KMS-11 (cell line): Measurements from ENCODE around the gene MYH14.
A peak's percentile ranks its signal among the peaks of the same experiment; 100 is the strongest.

Experiments used
- H2AFZ ChIP-seq: fragments of 200-600 bp; sonication (generic); 2 replicates; pipeline ENCODE4 v1.6.1; 2016; ENCODE audit warnings: antibody characterized with exemption, mixed run types, low read depth
- H3K27ac ChIP-seq: fragments of 200-600 bp; sonication (generic); 2 replicates; pipeline ENCODE4 v1.6.1; 2016; ENCODE audit warnings: mild to moderate bottlenecking, mixed run types
- H3K27me3 ChIP-seq: fragments of 200-600 bp; sonication (generic); 2 replicates; pipeline ENCODE4 v1.6.1; 2017; ENCODE audit warnings: mild to moderate bottlenecking, low read depth, mixed run types, moderate library complexity; ENCODE audit not compliant: insufficient read depth
- H3K36me3 ChIP-seq: fragments of 200-600 bp; sonication (generic); 2 replicates; pipeline ENCODE4 v1.6.1; 2017; ENCODE audit warnings: mild to moderate bottlenecking, mixed run types; ENCODE audit not compliant: insufficient read depth
- H3K4me1 ChIP-seq: fragments of 200-600 bp; sonication (generic); 2 replicates; pipeline ENCODE4 v1.6.1; 2016; ENCODE audit warnings: mild to moderate bottlenecking, low read depth, mixed run types; ENCODE audit not compliant: poor library complexity, severe bottlenecking
- H3K4me2 ChIP-seq: fragments of 200-600 bp; sonication (generic); 2 replicates; pipeline ENCODE4 v1.7.0; 2016; ENCODE audit warnings: mild to moderate bottlenecking, mixed run types
- H3K4me3 ChIP-seq: fragments of 200-600 bp; sonication (generic); IDR thresholded peaks from 2 replicates; pipeline ENCODE4 v1.6.1; 2017; ENCODE audit warnings: low read depth, low read length, mixed read lengths; ENCODE audit not compliant: insufficient read depth
- H3K79me2 ChIP-seq: fragments of 200-600 bp; sonication (generic); 2 replicates; pipeline ENCODE4 v1.6.1; 2016; ENCODE audit warnings: low read depth, mixed run types; ENCODE audit not compliant: insufficient read depth
- H3K9ac ChIP-seq: fragments of 200-600 bp; sonication (generic); 2 replicates; pipeline ENCODE4 v1.6.1; 2016; ENCODE audit warnings: mild to moderate bottlenecking, mixed run types
- H4K20me1 ChIP-seq: fragments of 200-600 bp; sonication (generic); 2 replicates; pipeline ENCODE4 v1.6.1; 2016; ENCODE audit warnings: mild to moderate bottlenecking, mixed run types; ENCODE audit not compliant: insufficient read depth
- TF ChIP-seq, protein P1 (sequence below): fragments of 200-600 bp; sonication (generic); conservative IDR thresholded peaks from 2 replicates; pipeline ENCODE4 v1.6.1; 2017; ENCODE audit warnings: low read depth, mild to moderate bottlenecking, antibody characterized with exemption, low read length, moderate library complexity, mixed read lengths

Gene MYH14

DNA sequence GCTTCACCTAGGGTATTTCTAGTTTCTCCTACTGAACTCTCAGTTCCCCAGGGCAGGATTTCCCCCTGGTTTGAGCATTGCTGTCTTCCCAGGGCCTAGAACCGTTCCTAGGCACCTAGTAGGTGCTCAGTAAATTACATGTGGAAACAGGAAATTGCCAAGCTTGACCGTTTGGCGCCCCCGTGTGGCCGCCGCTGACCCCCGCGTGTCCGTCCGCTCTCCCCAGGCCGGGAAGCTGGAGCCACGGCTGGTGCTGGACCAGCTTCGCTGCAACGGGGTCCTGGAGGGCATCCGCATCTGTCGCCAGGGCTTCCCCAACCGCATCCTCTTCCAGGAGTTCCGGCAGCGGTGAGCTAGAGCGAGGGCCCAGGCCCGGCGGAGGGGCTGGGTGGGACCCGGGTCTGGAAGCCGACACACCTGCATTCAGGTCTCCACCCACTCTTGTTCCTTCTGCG is 55.5 kb downstream of the MYH14 start:
- H3K4me1 ChIP-seq = no peaks in the 10 kb centered on the region
- TF ChIP-seq, protein P1, sequence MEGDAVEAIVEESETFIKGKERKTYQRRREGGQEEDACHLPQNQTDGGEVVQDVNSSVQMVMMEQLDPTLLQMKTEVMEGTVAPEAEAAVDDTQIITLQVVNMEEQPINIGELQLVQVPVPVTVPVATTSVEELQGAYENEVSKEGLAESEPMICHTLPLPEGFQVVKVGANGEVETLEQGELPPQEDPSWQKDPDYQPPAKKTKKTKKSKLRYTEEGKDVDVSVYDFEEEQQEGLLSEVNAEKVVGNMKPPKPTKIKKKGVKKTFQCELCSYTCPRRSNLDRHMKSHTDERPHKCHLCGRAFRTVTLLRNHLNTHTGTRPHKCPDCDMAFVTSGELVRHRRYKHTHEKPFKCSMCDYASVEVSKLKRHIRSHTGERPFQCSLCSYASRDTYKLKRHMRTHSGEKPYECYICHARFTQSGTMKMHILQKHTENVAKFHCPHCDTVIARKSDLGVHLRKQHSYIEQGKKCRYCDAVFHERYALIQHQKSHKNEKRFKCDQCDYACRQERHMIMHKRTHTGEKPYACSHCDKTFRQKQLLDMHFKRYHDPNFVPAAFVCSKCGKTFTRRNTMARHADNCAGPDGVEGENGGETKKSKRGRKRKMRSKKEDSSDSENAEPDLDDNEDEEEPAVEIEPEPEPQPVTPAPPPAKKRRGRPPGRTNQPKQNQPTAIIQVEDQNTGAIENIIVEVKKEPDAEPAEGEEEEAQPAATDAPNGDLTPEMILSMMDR = peak; percentile 62
- no peaks in the 10 kb centered on the region for H3K27me3 ChIP-seq
- H3K9ac ChIP-seq = no peak overlapping the region
- no peaks in the 10 kb centered on the region for H3K36me3 ChIP-seq
- H3K79me2 ChIP-seq = no peaks in the 10 kb centered on the region
- no peak overlapping the region for H3K27ac ChIP-seq
- no peaks in the 10 kb centered on the region for H4K20me1 ChIP-seq
- H3K4me2 ChIP-seq = no peak overlapping the region
- H3K4me3 ChIP-seq = no peak overlapping the region
- H2AFZ ChIP-seq = no peak overlapping the region

DNA sequence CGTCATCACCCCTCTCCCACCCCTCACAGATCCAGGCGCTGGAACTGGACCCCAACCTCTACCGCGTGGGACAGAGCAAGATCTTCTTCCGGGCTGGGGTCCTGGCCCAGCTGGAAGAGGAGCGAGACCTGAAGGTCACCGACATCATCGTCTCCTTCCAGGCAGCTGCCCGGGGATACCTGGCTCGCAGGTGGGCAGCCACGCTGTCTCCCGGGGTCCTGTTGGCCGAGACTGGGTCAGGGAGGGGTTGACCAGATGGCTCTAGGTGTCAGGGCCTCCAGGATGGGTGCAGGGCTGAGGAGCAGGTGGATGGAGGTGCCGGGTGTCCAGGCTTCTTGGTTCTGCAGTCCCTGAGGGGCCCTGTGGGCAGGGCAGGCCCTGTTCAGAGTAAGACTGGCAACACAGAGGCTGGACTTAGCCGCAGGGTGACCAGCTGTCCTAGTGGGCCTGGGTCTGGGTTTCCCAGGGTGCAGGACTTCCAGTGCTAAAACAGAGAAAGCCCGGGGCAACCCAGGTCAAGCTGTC is 58.1 kb downstream of the MYH14 start:
- Histone ChIP-seq H2AFZ (no peak overlapping the region), H3K9ac (no peak overlapping the region), H3K27me3 (no peaks in the 10 kb centered on the region; the same call in 1 of the 2 replicates), H3K79me2 (no peaks in the 10 kb centered on the region), H3K4me3 (no peak overlapping the region), H4K20me1 (no peaks in the 10 kb centered on the region), H3K4me1 (no peaks in the 10 kb centered on the region), H3K4me2 (no peak overlapping the region), H3K27ac (no peak overlapping the region), H3K36me3 (no peaks in the 10 kb centered on the region)
- TF ChIP-seq, protein P1 = no peak

DNA sequence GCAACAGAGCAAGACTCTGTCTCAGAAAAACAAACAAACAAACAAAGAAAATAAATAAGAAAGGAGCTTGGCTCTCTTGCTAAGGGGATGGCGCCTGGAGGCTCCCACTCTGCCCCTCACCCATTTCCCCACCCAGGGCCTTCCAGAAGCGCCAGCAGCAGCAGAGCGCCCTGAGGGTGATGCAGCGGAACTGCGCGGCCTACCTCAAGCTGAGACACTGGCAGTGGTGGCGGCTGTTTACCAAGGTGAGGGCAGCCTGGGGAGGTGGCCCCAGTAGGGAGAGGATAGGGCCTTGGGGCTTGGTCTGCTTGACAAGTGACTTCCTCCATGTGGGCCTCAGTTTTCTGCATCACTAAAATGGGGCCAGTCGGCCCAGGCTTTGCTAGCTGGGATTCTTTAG is 59.8 kb downstream of the MYH14 start:
- H3K79me2 ChIP-seq = no peaks in the 10 kb centered on the region
- no peak overlapping the region for H3K9ac ChIP-seq
- H3K36me3 ChIP-seq = no peaks in the 10 kb centered on the region
- H3K4me2 ChIP-seq = no peak overlapping the region
- no peaks in the 10 kb centered on the region for H3K4me1 ChIP-seq
- H3K27ac ChIP-seq = no peak overlapping the region
- H3K4me3 ChIP-seq = no peak overlapping the region
- TF ChIP-seq, protein P1 = no peak
- H4K20me1 ChIP-seq = no peaks in the 10 kb centered on the region
- no peak overlapping the region for H2AFZ ChIP-seq
- peaks cover 4% of the 10 kb centered on the region; the same call in 1 of the 2 replicates for H3K27me3 ChIP-seq

DNA sequence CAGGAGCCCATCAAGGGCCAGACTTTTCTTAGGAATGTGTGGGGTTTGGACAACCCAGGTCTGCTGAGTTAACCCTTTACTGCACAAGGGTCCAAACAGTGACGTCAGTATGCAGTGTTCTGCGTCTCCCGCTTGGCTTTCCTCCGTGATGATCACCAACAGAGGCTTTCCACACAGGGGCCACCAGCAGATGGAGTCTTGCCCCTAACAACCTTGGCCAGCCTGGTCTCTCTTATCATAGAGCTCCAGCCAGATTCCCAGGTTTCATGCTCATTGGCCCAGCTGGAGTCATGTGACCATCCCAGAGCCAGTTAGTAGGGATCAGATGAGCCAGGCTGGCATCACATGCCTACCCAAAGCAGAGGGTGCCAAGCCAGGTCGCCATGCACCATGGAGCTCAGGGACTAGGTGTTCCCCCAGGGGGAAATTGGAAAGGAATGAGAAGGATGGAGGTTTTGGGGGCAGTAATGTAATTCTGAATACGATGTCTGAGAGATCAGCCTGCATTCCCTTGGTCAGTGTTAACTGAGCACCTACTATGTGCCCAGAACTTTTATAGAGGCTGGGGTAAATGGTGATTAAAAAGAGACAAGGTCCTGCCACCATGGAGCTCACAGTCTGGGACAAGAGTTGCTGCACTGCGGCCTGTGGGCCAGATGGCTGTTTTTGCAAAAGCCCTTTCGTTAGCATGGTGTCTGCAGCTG is 61.2 kb downstream of the MYH14 start:
- Histone ChIP-seq H3K4me2 (no peak overlapping the region), H3K79me2 (no peaks in the 10 kb centered on the region), H3K36me3 (no peaks in the 10 kb centered on the region), H4K20me1 (no peaks in the 10 kb centered on the region), H3K9ac (no peak overlapping the region), H2AFZ (no peak overlapping the region), H3K4me3 (no peak overlapping the region), H3K27ac (no peak overlapping the region), H3K4me1 (no peaks in the 10 kb centered on the region), H3K27me3 (peaks cover 4% of the 10 kb centered on the region; the same call in 1 of the 2 replicates)
- TF ChIP-seq, protein P1 = no peak
